Measurements from ENCODE around the gene SYNE2.

- no peak for TF ChIP-seq CTCF (IDR thresholded peaks at IDR 0.05; ENCODE audit: insufficient read depth, low read length, poor library complexity, severe bottlenecking)
- no peak for TF ChIP-seq EZH2phosphoT487 (conservative IDR thresholded peaks at IDR 0.05; ENCODE audit: low read length)
These were observed 367.3 kb downstream of the SYNE2 start for GRCh38 chr14:64220056-64220455.

Data from SU-DHL-6 (cell line).